PC-3 (cell line): ENCODE data around the gene ADH5. TPM values are rescaled to one million over a fixed set of nuclear protein-coding genes. Genes with fewer than 3 reads are reported as not detected.

Experiments used
- ATAC-seq: fragments of 200-7000 bp; cut with Tn5 transposase; 2 replicates; pipeline ENCODE4 v1.9.1; 2020; ENCODE audit warnings: mild to moderate bottlenecking, moderate library complexity
- BruUV-seq: library from RNA; stranded (reverse); fragments of 400-500 nt; replicated peaks from 2 replicates; lab custom pipeline; 2021; lab: Mats Ljungman, UMichigan
- CTCF ChIA-PET: fragments of 300-600 bp; sonication (Branson Sonifier 250); formaldehyde crosslinking; loops from one replicate; lab custom pipeline; 2022; ENCODE audit warnings: antibody characterized with exemption; lab: Charles Lee
- POLR2A ChIA-PET: fragments of 300-600 bp; sonication (Branson Sonifier 250); formaldehyde crosslinking; loops from one replicate; lab custom pipeline; 2022; ENCODE audit warnings: antibody characterized with exemption; ENCODE audit not compliant: unreplicated experiment; lab: Charles Lee
- DNase-seq: peaks from one replicate; pipeline ENCODE4 v3.0.0-alpha.2; 2015
- H2AFZ ChIP-seq: fragments of 300-600 bp; sonication (generic); 2 replicates; pipeline ENCODE4 v1.6.0; 2016; ENCODE audit warnings: antibody characterized with exemption, low read length
- H3F3A ChIP-seq: fragments of 300-600 bp; sonication (generic); one replicate; pipeline ENCODE4 v1.6.0; 2017; ENCODE audit warnings: antibody characterized with exemption, low read length, control low read depth, mild to moderate bottlenecking; ENCODE audit not compliant: unreplicated experiment
- H3K27ac ChIP-seq: fragments of 300-600 bp; sonication (generic); 2 replicates; pipeline ENCODE4 v1.5.1; 2016; ENCODE audit warnings: mild to moderate bottlenecking, low read length
- H3K27me3 ChIP-seq: fragments of 300-600 bp; sonication (generic); 2 replicates; pipeline ENCODE4 v1.6.1; 2016; ENCODE audit warnings: low read length, mixed read lengths
- H3K36me3 ChIP-seq: fragments of 300-600 bp; sonication (generic); 2 replicates; pipeline ENCODE4 v1.6.1; 2016; ENCODE audit warnings: low read depth, mixed run types, low read length, mixed read lengths
- H3K4me1 ChIP-seq: fragments of 300-600 bp; sonication (generic); 2 replicates; pipeline ENCODE4 v1.5.1; 2016; ENCODE audit warnings: low read length; ENCODE audit not compliant: insufficient read depth
- H3K4me2 ChIP-seq: fragments of 300-600 bp; sonication (generic); 2 replicates; pipeline ENCODE4 v1.6.0; 2016; ENCODE audit warnings: low read length
- H3K4me3 ChIP-seq: fragments of 300-600 bp; sonication (generic); 2 replicates; pipeline ENCODE4 v1.5.1; 2016; ENCODE audit warnings: mild to moderate bottlenecking, low read length, mixed read lengths
- H3K79me2 ChIP-seq: fragments of 300-600 bp; sonication (generic); 2 replicates; pipeline ENCODE4 v1.6.1; 2017; ENCODE audit warnings: low read length, mixed read lengths
- H3K9ac ChIP-seq: fragments of 300-600 bp; sonication (generic); 2 replicates; pipeline ENCODE4 v1.6.0; 2016; ENCODE audit warnings: mild to moderate bottlenecking, low read length
- H3K9me2 ChIP-seq: fragments of 300-600 bp; sonication (generic); replicated peaks from 2 replicates; pipeline ENCODE4 v1.6.1; 2016; ENCODE audit warnings: mixed run types, low read length, mixed read lengths
- H3K9me3 ChIP-seq: fragments of 300-600 bp; sonication (generic); 2 replicates; pipeline ENCODE4 v1.6.1; 2016; ENCODE audit warnings: low read length, mixed read lengths
- H4K20me1 ChIP-seq: fragments of 300-600 bp; sonication (generic); 2 replicates; pipeline ENCODE4 v1.6.1; 2016; ENCODE audit warnings: low read length, mixed read lengths
- CTCF ChIP-seq: fragments of 300-600 bp; sonication (generic); conservative IDR thresholded peaks from 2 replicates; pipeline ENCODE4 v1.5.1; 2017; ENCODE audit warnings: antibody characterized with exemption, low read depth, mild to moderate bottlenecking, low read length
- EZH2 ChIP-seq: fragments of 300-600 bp; sonication (generic); IDR thresholded peaks from one replicate; pipeline ENCODE4 v1.6.1; 2017; ENCODE audit warnings: antibody characterized with exemption, mild to moderate bottlenecking, low read length; ENCODE audit not compliant: unreplicated experiment
- EZH2phosphoT487 ChIP-seq: fragments of 300-600 bp; sonication (generic); IDR thresholded peaks from 2 replicates; pipeline ENCODE4 v1.6.1; 2018; ENCODE audit warnings: mild to moderate bottlenecking, antibody characterized with exemption, low read length, borderline replicate concordance
- intact Hi-C: fragments of 100-400 bp; cut with micrococcal nuclease; formaldehyde crosslinking; loops from 2 replicates; pipeline ENCODE4 v1.9.0; 2023
- total RNA-seq: library from RNA; depleted of rRNA; stranded (reverse); fragments of >200 nt; gene quantifications from 2 replicates; pipeline ENCODE4 v1.2.3, GENCODE V29; 2014

ADH5 gene
- total RNA-seq, 1 experiment from 2014 or later, result 94.5 TPM

GRCh38 chr4:99047710-99048109 is 40.9 kb downstream of the ADH5 start:
- Histone ChIP-seq H3K9me2 (no peaks in the 10 kb centered on the region), H3K9ac (no peak overlapping the region), H2AFZ (no peak overlapping the region), H3F3A (no peaks in the 10 kb centered on the region), H3K27me3 (no peaks in the 10 kb centered on the region), H3K4me1 (no peaks in the 10 kb centered on the region), H3K4me3 (no peak overlapping the region), H3K79me2 (no peaks in the 10 kb centered on the region), H3K9me3 (no peaks in the 10 kb centered on the region), H4K20me1 (no peaks in the 10 kb centered on the region), H3K36me3 (peaks cover 27% of the 10 kb centered on the region), H3K4me2 (no peak overlapping the region), H3K27ac (no peak overlapping the region)
- no TSS peak for BruUV-seq
- DNase-seq (no peak), ATAC-seq (no peak)
- TF ChIP-seq EZH2phosphoT487, result no peak
- TF ChIP-seq CTCF, result 0 out of 2 replicates have a peak, but pooled peaks have one; percentile 22
- ChIA-PET POLR2A (no interaction called here), CTCF (no interaction called here)
- intact Hi-C loops, result no loop called here

DNA sequence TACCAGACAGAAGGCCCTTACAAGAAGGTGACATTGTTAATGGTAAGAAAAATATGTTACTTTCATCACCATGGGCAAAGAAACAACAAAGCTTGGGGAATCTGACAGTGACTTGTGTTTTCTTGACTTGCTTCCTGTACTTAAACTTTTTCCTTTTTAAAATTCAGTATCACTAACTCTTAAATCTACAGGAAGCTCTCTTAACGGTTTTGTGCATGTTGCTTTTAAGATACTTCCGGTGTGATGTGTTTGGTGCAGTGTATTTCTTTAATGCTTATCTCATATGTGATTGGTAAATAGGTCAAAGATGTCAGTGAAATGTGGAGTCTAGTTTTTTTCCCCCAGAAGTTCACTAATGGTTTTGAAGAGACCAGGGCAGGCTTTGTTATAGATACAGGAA is 45.2 kb downstream of the ADH5 start:
- H3K4me3 ChIP-seq, result no peak overlapping the region
- no peak overlapping the region for H2AFZ ChIP-seq
- no peaks in the 10 kb centered on the region for H3K79me2 ChIP-seq
- H3K27ac ChIP-seq, result no peak overlapping the region
- no peaks in the 10 kb centered on the region for H4K20me1 ChIP-seq
- ATAC-seq, result no peak
- H3K4me2 ChIP-seq, result no peak overlapping the region
- POLR2A ChIA-PET, result no interaction called here
- H3F3A ChIP-seq, result no peaks in the 10 kb centered on the region
- H3K27me3 ChIP-seq, result no peaks in the 10 kb centered on the region
- TF ChIP-seq CTCF (no peak), EZH2phosphoT487 (no peak), EZH2 (no peak)
- no peaks in the 10 kb centered on the region for H3K9me3 ChIP-seq
- no TSS peak for BruUV-seq
- H3K9ac ChIP-seq, result no peak overlapping the region
- no peaks in the 10 kb centered on the region for H3K4me1 ChIP-seq
- intact Hi-C loops, result no loop called here
- CTCF ChIA-PET, result no interaction called here
- DNase-seq, result no peak
- H3K9me2 ChIP-seq, result no peaks in the 10 kb centered on the region
- peaks cover 25% of the 10 kb centered on the region for H3K36me3 ChIP-seq

DNA sequence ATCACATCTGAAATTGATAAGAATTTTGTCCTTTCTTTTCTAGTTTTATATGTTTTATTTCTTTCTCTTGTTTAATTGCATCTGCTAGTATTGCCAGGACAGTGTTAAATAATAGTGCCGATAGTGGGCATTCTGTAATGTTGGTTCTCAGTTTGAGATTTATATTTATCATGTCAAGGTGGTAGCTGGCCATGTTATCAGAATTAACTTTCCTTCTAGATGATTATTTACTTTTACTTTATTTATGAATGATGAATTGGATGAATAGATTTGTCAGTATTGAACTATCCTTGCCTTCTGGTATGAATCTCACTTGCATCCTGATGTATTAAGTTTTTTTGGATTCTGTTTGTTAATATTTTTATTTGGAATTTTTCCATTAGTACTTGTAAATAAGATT is 50.4 kb downstream of the ADH5 start:
- Histone ChIP-seq H3K9me2 (no peaks in the 10 kb centered on the region), H3K9ac (no peak overlapping the region), H3K27me3 (no peaks in the 10 kb centered on the region), H3K4me2 (no peak overlapping the region), H3K4me3 (no peak overlapping the region), H3F3A (no peaks in the 10 kb centered on the region), H3K36me3 (peaks cover 34% of the 10 kb centered on the region), H3K4me1 (no peaks in the 10 kb centered on the region), H3K9me3 (no peaks in the 10 kb centered on the region), H4K20me1 (no peaks in the 10 kb centered on the region), H2AFZ (no peak overlapping the region), H3K27ac (no peak overlapping the region), H3K79me2 (peaks cover 11% of the 10 kb centered on the region; the same call in 1 of the 2 replicates)
- intact Hi-C loops, result no loop called here
- TF ChIP-seq CTCF (no peak), EZH2 (no peak), EZH2phosphoT487 (no peak)
- ChIA-PET POLR2A (no interaction called here), CTCF (no interaction called here)
- ATAC-seq (no peak), DNase-seq (no peak)
- no TSS peak for BruUV-seq
